H1 (cell line): ENCODE data around the gene MFSD6L. TPM values are rescaled to one million over a fixed set of nuclear protein-coding genes. Genes with fewer than 3 reads are reported as not detected.

Experiments used
- CTCF ChIA-PET: fragments of 300-600 bp; sonication (Branson Sonifier 250); formaldehyde crosslinking; loops from one replicate; lab custom pipeline; 2021; ENCODE audit not compliant: partially characterized antibody; lab: Charles Lee
- POLR2A ChIA-PET: fragments of 300-600 bp; sonication (Branson Sonifier 250); formaldehyde crosslinking; loops from one replicate; lab custom pipeline; 2021; ENCODE audit warnings: inconsistent platforms; ENCODE audit not compliant: partially characterized antibody; lab: Charles Lee
- DNase-seq, 2 experiments: peaks; one replicate each; pipeline versions ENCODE4 v3.0.0 to v3.0.0-alpha.2; 2010 to 2022; ENCODE audit warnings: low spot score in 2 of 2, low read depth in 1 of 2, mixed read lengths in 1 of 2
- FAIRE-seq: peaks from 2 replicates; lab custom pipeline; 2011; peaks lifted over from hg19 to GRCh38; lab: Jason Lieb, UNC
- H2AFZ ChIP-seq: 2 replicates; pipeline ENCODE4 v1.8.1; 2012; ENCODE audit warnings: low read length, inconsistent platforms
- H2AK5ac ChIP-seq: 2 replicates; pipeline ENCODE4 v1.6.1; 2013; ENCODE audit warnings: low read depth, low read length
- H2BK120ac ChIP-seq: replicated peaks from 2 replicates; pipeline ENCODE3; 2013; ENCODE audit warnings: low read depth, low read length, inconsistent platforms
- H2BK12ac ChIP-seq: 2 replicates; pipeline ENCODE4 v1.6.1; 2013; ENCODE audit warnings: low read depth, low read length
- H2BK15ac ChIP-seq: 2 replicates; pipeline ENCODE4 v1.6.1; 2013; ENCODE audit warnings: low read length
- H2BK20ac ChIP-seq: 2 replicates; pipeline ENCODE4 v1.6.1; 2013; ENCODE audit warnings: low read length
- H2BK5ac ChIP-seq: 2 replicates; pipeline ENCODE4 v1.6.1; 2013; ENCODE audit warnings: low read depth, low read length
- H3K14ac ChIP-seq: 2 replicates; pipeline ENCODE4 v1.6.1; 2013; ENCODE audit warnings: inconsistent platforms; ENCODE audit not compliant: insufficient read length
- H3K18ac ChIP-seq: 2 replicates; pipeline ENCODE4 v1.6.1; 2013; ENCODE audit warnings: low read length; ENCODE audit errors: extremely low read depth
- H3K23ac ChIP-seq: 2 replicates; pipeline ENCODE4 v1.6.1; 2013; ENCODE audit warnings: inconsistent platforms; ENCODE audit not compliant: insufficient read length
- H3K23me2 ChIP-seq: 2 replicates; pipeline ENCODE4 v1.6.1; 2013; ENCODE audit warnings: low read depth, low read length
- H3K27ac ChIP-seq: 2 replicates; pipeline ENCODE4 v1.6.1; 2011; ENCODE audit warnings: low read depth, low read length, inconsistent platforms
- H3K27me3 ChIP-seq, 4 experiments: replicated peaks in 1 of 4; 1 replicate in 1 of 4; 2 replicates in 3 of 4; pipeline versions ENCODE4 v1.6.1 to v1.8.1; 2011 to 2013; ENCODE audit warnings: low read length in 3 of 4, mild to moderate bottlenecking in 3 of 4, inconsistent platforms in 2 of 4, mixed read lengths in 2 of 4, moderate library complexity in 1 of 4; ENCODE audit not compliant: control insufficient read depth in 3 of 4, insufficient read depth in 3 of 4; ENCODE audit errors: extremely low read depth in 1 of 4
- H3K36me3 ChIP-seq, 4 experiments: 2 replicates each; pipeline versions ENCODE4 v1.6.1 to v1.8.1; 2011 to 2013; ENCODE audit warnings: mild to moderate bottlenecking in 4 of 4, low read length in 3 of 4, moderate library complexity in 2 of 4, control low read depth in 1 of 4, inconsistent platforms in 1 of 4; ENCODE audit not compliant: insufficient read depth in 4 of 4, control insufficient read depth in 2 of 4
- H3K4ac ChIP-seq: replicated peaks from 2 replicates; pipeline ENCODE3; 2013; ENCODE audit warnings: low read length, low read depth, mixed read lengths, inconsistent platforms; ENCODE audit not compliant: insufficient read length
- H3K4me1 ChIP-seq, 4 experiments: replicated peaks in 1 of 4; 1 replicate in 1 of 4; 2 replicates in 3 of 4; pipeline versions ENCODE4 v1.6.1 to v1.8.1; 2011 to 2013; ENCODE audit warnings: low read length in 3 of 4, inconsistent platforms in 2 of 4, mixed read lengths in 1 of 4; ENCODE audit not compliant: insufficient read depth in 4 of 4, control insufficient read depth in 3 of 4
- H3K4me2 ChIP-seq, 2 experiments: 2 replicates each; pipeline versions ENCODE4 v1.6.1 to v1.8.1; 2011 to 2013; ENCODE audit warnings: low read depth in 2 of 2, low read length in 2 of 2, control low read depth in 1 of 2, inconsistent platforms in 1 of 2, mild to moderate bottlenecking in 1 of 2; ENCODE audit not compliant: insufficient read depth in 1 of 2
- H3K4me3 ChIP-seq, 4 experiments: fragments of 200-600, 300-600 bp in 1 of 4; sonication (generic), shearing (Covaris generic), sonication (Bioruptor Twin) in 1 of 4; 2 replicates each; pipeline versions ENCODE4 v1.5.1 to v1.8.1; 2011 to 2016; ENCODE audit warnings: low read length in 4 of 4, low read depth in 3 of 4, control low read depth in 2 of 4, inconsistent platforms in 2 of 4, mild to moderate bottlenecking in 2 of 4, mixed read lengths in 1 of 4, moderate library complexity in 1 of 4; ENCODE audit not compliant: insufficient read depth in 2 of 4; ENCODE audit errors: extremely low read depth in 1 of 4
- H3K56ac ChIP-seq: replicated peaks from 2 replicates; pipeline ENCODE3; 2013; ENCODE audit warnings: low read depth, mild to moderate bottlenecking, mixed read lengths, low read length, inconsistent platforms; ENCODE audit not compliant: insufficient read length
- H3K79me1 ChIP-seq: 2 replicates; pipeline ENCODE4 v1.6.1; 2013; ENCODE audit warnings: low read depth, low read length, control low read depth
- H3K79me2 ChIP-seq, 2 experiments: 2 replicates each; pipeline versions ENCODE4 v1.6.1 to v1.8.1; 2012 to 2013; ENCODE audit warnings: low read length in 2 of 2, mild to moderate bottlenecking in 2 of 2, inconsistent platforms in 1 of 2; ENCODE audit not compliant: insufficient read depth in 2 of 2, control insufficient read depth in 1 of 2
- H3K9ac ChIP-seq, 4 experiments: replicated peaks in 1 of 4; 1 replicate in 1 of 4; 2 replicates in 3 of 4; pipeline versions ENCODE4 v1.6.1 to v1.8.1; 2011 to 2013; ENCODE audit warnings: low read depth in 3 of 4, low read length in 3 of 4, control low read depth in 2 of 4, mild to moderate bottlenecking in 2 of 4, moderate library complexity in 2 of 4, inconsistent platforms in 1 of 4; ENCODE audit errors: extremely low read depth in 1 of 4
- H3K9me3 ChIP-seq, 2 experiments: 2 replicates each; pipeline versions ENCODE4 v1.6.1 to v1.8.1; 2012 to 2013; ENCODE audit warnings: mild to moderate bottlenecking in 2 of 2, moderate library complexity in 2 of 2, control low read depth in 1 of 2, inconsistent platforms in 1 of 2, low read depth in 1 of 2, low read length in 1 of 2, mixed read lengths in 1 of 2; ENCODE audit not compliant: insufficient read depth in 2 of 2
- H4K20me1 ChIP-seq, 2 experiments: replicated peaks in 1 of 2; 2 replicates each; pipeline versions ENCODE3 to v1.8.1; 2011 to 2013; ENCODE audit warnings: inconsistent platforms in 2 of 2, low read length in 2 of 2, mild to moderate bottlenecking in 1 of 2; ENCODE audit not compliant: insufficient read depth in 2 of 2, control insufficient read depth in 1 of 2
- H4K5ac ChIP-seq: 2 replicates; pipeline ENCODE4 v1.6.1; 2013; ENCODE audit warnings: low read length, low read depth, mixed read lengths, inconsistent platforms; ENCODE audit not compliant: insufficient read length
- H4K8ac ChIP-seq: 2 replicates; pipeline ENCODE4 v1.8.0; 2013; ENCODE audit warnings: mild to moderate bottlenecking, moderate library complexity, low read length, inconsistent platforms; ENCODE audit not compliant: insufficient read depth; ENCODE audit errors: extremely low read depth
- H4K91ac ChIP-seq: replicated peaks from 2 replicates; pipeline ENCODE3; 2013; ENCODE audit warnings: low read length, mixed read lengths, inconsistent platforms; ENCODE audit not compliant: insufficient read length
- FOSL1 ChIP-seq: IDR thresholded peaks from 2 replicates; pipeline ENCODE4 v1.6.1; 2011; ENCODE audit warnings: mild to moderate bottlenecking, low read depth, low read length, moderate library complexity; ENCODE audit not compliant: insufficient read depth
- JUND ChIP-seq: IDR thresholded peaks from 2 replicates; pipeline ENCODE4 v1.6.1; 2011; ENCODE audit warnings: mild to moderate bottlenecking, improper control_type of control experiment, low read length
- RNF2 ChIP-seq: fragments of 200-900, 300-1000 bp; sonication (generic); IDR thresholded peaks from 2 replicates; pipeline ENCODE4 v1.7.1; 2016; ENCODE audit warnings: borderline replicate concordance, low read depth, mild to moderate bottlenecking, antibody characterized with exemption, low read length; ENCODE audit not compliant: poor library complexity, severe bottlenecking; ENCODE audit errors: missing control alignments
- WGBS, 2 experiments: shearing (Covaris generic) in 1 of 2; methylation state at CpG; one replicate each; pipeline versions ENCODE4 v1.1.6 to v1.1.7; 2013 to 2015; ENCODE audit warnings: low lambda C conversion rate in 2 of 2, mixed read lengths in 2 of 2, inconsistent platforms in 1 of 2, low coverage in 1 of 2, missing lambda C conversion rate in 1 of 2; ENCODE audit not compliant: insufficient replicate concordance in 2 of 2, insufficient coverage in 1 of 2, insufficient read length in 1 of 2; ENCODE audit errors: extremely low coverage in 1 of 2, missing lambda C conversion rate in 1 of 2; 5-methylcytosine and 5-hydroxymethylcytosine counted together
- polyA plus RNA-seq, 7 experiments: library from polyadenylated mRNA; depleted of rRNA in 3 of 7; stranded (reverse) in 5 of 7; unstranded in 2 of 7; fragments of >200 nt in 5 of 7; fragments of 200-250 nt in 2 of 7; gene quantifications; 1 replicate in 5 of 7; 2 replicates in 1 of 7; 4 replicates in 1 of 7; pipeline versions ENCODE4 v1.2.1 to v1.2.3, GENCODE V29; 2011 to 2013; ENCODE audit warnings: missing spikeins in 2 of 7, mixed read lengths in 2 of 7
- total RNA-seq: library from RNA; stranded (reverse); fragmentation: NEBNext Ultra II Directional; extraction: Animal tissue kit (Norgen Biotek cat#: 25700); gene quantifications from 2 replicates; pipeline ENCODE4 v1.2.1, GENCODE V29; 2021

MFSD6L gene
- total and polyA plus RNA-seq, 2 of the 8 experiments (the other 6 are each of a cell fraction or from before 2014, with no cell fraction given), result 2.6 to 2.7 TPM

DNA sequence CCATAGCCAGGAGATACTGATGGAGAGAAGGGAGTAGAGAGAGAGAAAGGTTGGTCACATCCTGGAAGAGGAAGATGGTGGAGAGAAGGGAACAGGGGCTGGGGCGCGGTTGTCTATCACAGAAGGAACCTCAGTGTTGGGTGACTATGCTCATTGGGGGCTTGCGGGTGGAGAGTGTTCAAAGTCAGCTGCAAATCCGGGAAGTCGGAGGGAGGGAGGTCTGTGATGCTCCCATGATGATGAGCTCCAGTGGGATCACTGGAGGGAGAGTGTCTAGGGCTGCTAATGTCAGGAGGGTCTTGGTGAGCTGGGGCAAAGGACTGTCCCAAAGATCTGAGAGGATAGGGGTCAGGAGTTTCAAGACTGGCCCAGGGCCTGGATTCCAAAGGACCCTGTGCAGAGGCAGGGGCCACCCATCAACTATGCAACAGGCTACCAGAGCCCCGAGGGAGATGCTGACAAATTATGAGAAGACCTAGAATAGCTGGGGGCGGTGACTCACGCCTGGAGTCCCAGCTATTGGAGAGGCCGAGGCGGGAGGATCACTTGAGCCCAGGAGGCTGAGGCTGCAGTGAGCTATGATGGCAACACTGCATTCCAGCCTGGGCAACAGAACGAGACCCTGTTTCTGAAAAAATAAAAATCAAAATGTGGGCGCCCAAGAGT, 43.4 kb downstream of the MFSD6L start:
- H3K18ac ChIP-seq, result no peak overlapping the region
- no peak overlapping the region for H3K23ac ChIP-seq
- H2BK120ac ChIP-seq, result no peak overlapping the region
- H4K5ac ChIP-seq, result no peak overlapping the region
- no peak overlapping the region for H3K9ac ChIP-seq
- H3K23me2 ChIP-seq, result no peaks in the 10 kb centered on the region
- FAIRE-seq, result no peak
- H2BK12ac ChIP-seq, result no peak overlapping the region
- H2BK20ac ChIP-seq, result no peak overlapping the region
- 0 out of 7 replicates have a peak, but pooled peaks cover 0 to 2% (median 0%) of the 10 kb centered on the region in 4 experiments for H3K4me1 ChIP-seq
- H3K56ac ChIP-seq, result no peak overlapping the region
- no peak overlapping the region for H3K4me2 ChIP-seq
- ChIA-PET CTCF (interaction anchor here (0.6 to 2.6 kb wide), 8 partner anchors 8 to 210 kb away, joined by 3 to 27 read pairs (median 4); partner anchors contain the start of gene PIK3R5), POLR2A (interaction anchor here (1.0 kb wide), 1 partner anchor 373 kb away, joined by 4 read pairs; the partner anchor contains the start of gene RPL26)
- no peaks in the 10 kb centered on the region for H3K79me1 ChIP-seq
- no peak overlapping the region for H4K91ac ChIP-seq
- no peaks in the 10 kb centered on the region for H4K20me1 ChIP-seq
- no peaks in the 10 kb centered on the region for H3K36me3 ChIP-seq
- H2AK5ac ChIP-seq, result no peak overlapping the region
- H4K8ac ChIP-seq, result no peak overlapping the region
- H2BK5ac ChIP-seq, result no peak overlapping the region
- H3K14ac ChIP-seq, result no peak overlapping the region
- H3K27ac ChIP-seq, result no peak overlapping the region
- H2AFZ ChIP-seq, result no peak overlapping the region
- no peak overlapping the region for H3K4ac ChIP-seq
- WGBS, 2 experiments, result 92% methylated on average over 12 of the region's 12 CpGs; no CpG with 5 or more reads in 1 of the 2 experiments
- H3K27me3 ChIP-seq, result no peaks in the 10 kb centered on the region
- no peak overlapping the region for H3K4me3 ChIP-seq
- no peaks in the 10 kb centered on the region for H3K9me3 ChIP-seq
- no peaks in the 10 kb centered on the region for H3K79me2 ChIP-seq
- no peak overlapping the region for H2BK15ac ChIP-seq
- peak in 1 of 2 experiments; percentile 29 for DNase-seq
- TF ChIP-seq RNF2, result no peak
- no peak for TF ChIP-seq FOSL1
- TF ChIP-seq JUND, result no peak
